Measurements from ENCODE around the gene ADSL. TPM values are rescaled to one million over a fixed set of nuclear protein-coding genes. Genes with fewer than 3 reads are reported as not detected.

Gene ADSL
- total RNA-seq, 2 donors from 2014 or later: 56.6 to 68.8 TPM

DNA sequence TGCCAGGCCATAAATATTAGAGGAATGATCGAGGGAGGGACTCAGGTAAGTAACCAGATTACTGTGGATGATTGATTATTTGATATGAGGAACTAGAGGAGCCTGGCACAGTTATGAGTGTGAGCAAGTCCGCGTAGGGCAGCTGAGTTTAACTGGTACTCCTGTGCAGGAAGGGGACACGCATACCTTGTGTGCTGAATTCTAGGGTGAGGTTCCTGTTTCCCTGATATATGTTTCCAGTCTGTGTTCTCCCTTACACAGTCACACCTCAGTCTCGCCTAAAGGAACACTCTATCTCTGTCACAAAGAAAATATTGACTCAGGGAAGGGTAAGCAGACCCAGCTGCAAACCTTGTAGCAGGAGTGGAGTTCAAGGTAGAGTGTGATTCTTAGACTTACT, 41.4 kb downstream of the ADSL start:
- Histone ChIP-seq H3K4me3 (no peak overlapping the region), H3K27ac (no peak overlapping the region), H3K27me3 (replicated peaks; ENCODE audit: insufficient read depth) (no peaks in the 10 kb centered on the region), H3K9me3 (no peaks in the 10 kb centered on the region), H3K4me1 (ENCODE audit: control insufficient read depth in 1 of 2, low read depth in 2 of 2) (peaks cover 3 to 6% of the 10 kb centered on the region in 2 donors), H3K36me3 (no peaks in the 10 kb centered on the region)
- TF ChIP-seq, protein P1, sequence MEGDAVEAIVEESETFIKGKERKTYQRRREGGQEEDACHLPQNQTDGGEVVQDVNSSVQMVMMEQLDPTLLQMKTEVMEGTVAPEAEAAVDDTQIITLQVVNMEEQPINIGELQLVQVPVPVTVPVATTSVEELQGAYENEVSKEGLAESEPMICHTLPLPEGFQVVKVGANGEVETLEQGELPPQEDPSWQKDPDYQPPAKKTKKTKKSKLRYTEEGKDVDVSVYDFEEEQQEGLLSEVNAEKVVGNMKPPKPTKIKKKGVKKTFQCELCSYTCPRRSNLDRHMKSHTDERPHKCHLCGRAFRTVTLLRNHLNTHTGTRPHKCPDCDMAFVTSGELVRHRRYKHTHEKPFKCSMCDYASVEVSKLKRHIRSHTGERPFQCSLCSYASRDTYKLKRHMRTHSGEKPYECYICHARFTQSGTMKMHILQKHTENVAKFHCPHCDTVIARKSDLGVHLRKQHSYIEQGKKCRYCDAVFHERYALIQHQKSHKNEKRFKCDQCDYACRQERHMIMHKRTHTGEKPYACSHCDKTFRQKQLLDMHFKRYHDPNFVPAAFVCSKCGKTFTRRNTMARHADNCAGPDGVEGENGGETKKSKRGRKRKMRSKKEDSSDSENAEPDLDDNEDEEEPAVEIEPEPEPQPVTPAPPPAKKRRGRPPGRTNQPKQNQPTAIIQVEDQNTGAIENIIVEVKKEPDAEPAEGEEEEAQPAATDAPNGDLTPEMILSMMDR (IDR thresholded peaks at IDR 0.05): no peak
- no peak for ATAC-seq (ENCODE audit: insufficient number of reproducible peaks, low FRiP score, low read depth)
- no peak for DNase-seq (ENCODE audit: low spot score)

DNA sequence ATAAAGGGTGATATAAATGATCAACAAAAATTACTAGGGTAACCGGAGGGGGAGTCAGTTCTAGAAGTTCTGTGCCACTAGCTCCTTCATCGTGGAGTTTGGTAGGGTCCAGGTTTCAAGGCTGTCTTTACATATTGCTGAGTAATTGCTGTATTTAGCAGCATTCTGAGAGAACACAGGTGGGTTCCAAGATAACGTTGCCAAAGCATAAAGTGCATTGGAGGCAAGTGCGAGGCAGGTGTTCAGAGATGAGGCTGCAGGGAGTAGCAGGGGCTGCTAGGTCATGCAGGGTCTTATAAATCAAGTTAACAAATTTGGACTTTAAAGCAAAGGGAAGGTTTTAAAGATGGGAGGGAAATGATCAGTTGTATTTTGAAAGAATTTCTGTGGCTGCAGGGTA, 41.9 kb downstream of the ADSL start:
- H3K4me3 ChIP-seq: no peak overlapping the region
- TF ChIP-seq, protein P1 (IDR thresholded peaks at IDR 0.05): no peak
- H3K4me1 ChIP-seq (ENCODE audit: control insufficient read depth in 1 of 2, low read depth in 2 of 2): peaks cover 3 to 6% of the 10 kb centered on the region in 2 donors
- no peaks in the 10 kb centered on the region for H3K27me3 ChIP-seq (replicated peaks; ENCODE audit: insufficient read depth)
- H3K9me3 ChIP-seq: no peaks in the 10 kb centered on the region
- no peak overlapping the region for H3K27ac ChIP-seq
- DNase-seq (ENCODE audit: low spot score) (no peak), ATAC-seq (ENCODE audit: insufficient number of reproducible peaks, low FRiP score, low read depth) (no peak)
- no peaks in the 10 kb centered on the region for H3K36me3 ChIP-seq

DNA sequence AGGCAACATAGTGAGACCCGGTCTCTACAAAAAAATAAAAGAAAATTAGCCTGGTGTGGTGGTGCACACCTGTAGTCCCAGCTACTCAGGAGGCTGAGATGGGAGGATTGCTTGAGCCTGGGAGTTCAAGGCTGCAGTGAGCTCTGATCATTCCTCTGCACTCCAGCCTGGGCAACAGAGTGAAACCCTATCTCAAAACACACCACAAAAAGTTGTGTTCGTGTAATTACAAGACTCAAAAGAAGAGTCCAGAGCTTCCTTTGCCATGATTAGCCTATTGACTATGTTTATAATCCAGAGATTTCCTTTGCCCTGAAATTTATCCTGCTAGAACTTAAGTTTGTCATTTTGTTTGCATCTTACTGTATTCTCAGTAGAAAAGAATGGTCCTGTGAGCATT, 45.1 kb downstream of the ADSL start:
- TF ChIP-seq, protein P1 (IDR thresholded peaks at IDR 0.05): no peak
- no peak for ATAC-seq (ENCODE audit: insufficient number of reproducible peaks, low FRiP score, low read depth)
- H3K27me3 ChIP-seq (replicated peaks; ENCODE audit: insufficient read depth): no peaks in the 10 kb centered on the region

DNA sequence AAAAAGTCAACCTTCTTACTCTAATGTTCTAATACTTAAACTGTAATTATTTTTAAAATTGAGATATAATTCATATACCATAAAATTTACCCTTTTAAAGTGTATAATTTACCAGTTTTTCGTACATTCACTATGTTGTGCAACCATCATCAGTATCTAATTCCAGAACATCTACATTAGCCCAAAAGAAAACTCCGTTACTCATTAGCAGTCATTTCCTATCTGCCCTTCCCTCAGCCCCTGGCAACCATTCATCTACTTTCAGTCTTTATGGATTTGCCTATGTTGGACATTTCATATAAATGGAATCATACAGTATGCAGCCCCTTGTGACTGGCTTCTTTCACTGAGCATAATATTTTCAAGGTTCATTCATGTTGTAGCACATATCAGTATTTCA, 46.3 kb downstream of the ADSL start:
- Histone ChIP-seq H3K4me3 (no peak overlapping the region), H3K36me3 (peaks cover 3% of the 10 kb centered on the region), H3K4me1 (ENCODE audit: control insufficient read depth in 1 of 2, low read depth in 2 of 2) (no peaks in the 10 kb centered on the region), H3K27ac (no peak overlapping the region), H3K9me3 (no peaks in the 10 kb centered on the region), H3K27me3 (replicated peaks; ENCODE audit: insufficient read depth) (no peaks in the 10 kb centered on the region)
- TF ChIP-seq, protein P1 (IDR thresholded peaks at IDR 0.05): no peak
- ATAC-seq (ENCODE audit: insufficient number of reproducible peaks, low FRiP score, low read depth) (no peak), DNase-seq (ENCODE audit: low spot score) (no peak)

More for the DNA sequence above, 45.1 kb downstream of the ADSL start:
- no peak overlapping the region for H3K27ac ChIP-seq
- no peak for DNase-seq (ENCODE audit: low spot score)
- H3K36me3 ChIP-seq: peaks cover 3% of the 10 kb centered on the region
- H3K4me3 ChIP-seq: no peak overlapping the region
- no peaks in the 10 kb centered on the region for H3K4me1 ChIP-seq (ENCODE audit: control insufficient read depth in 1 of 2, low read depth in 2 of 2)
- H3K9me3 ChIP-seq: no peaks in the 10 kb centered on the region

DNA sequence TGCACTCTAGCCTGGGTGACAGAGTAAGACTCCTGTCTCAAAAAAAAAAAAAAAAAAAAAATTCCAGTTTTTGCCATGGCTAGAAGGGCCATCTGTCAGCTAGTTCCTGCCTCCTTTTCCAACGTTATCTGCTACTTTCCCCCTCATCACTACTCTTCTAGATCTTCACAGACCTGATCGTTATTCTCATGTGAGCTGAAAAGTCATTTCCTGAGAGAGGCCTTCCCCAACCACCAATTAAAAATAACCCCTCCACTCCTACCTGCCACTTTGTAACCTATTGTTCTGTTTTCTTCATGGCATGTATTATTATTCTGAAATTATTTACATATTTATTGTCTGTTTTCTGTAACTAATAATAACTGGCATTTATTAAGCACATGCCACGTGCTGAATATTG, 48.3 kb downstream of the ADSL start:
- Histone ChIP-seq H3K4me1 (ENCODE audit: control insufficient read depth in 1 of 2, low read depth in 2 of 2) (peaks cover 0 to under 1% of the 10 kb centered on the region in 2 donors), H3K27me3 (replicated peaks; ENCODE audit: insufficient read depth) (no peaks in the 10 kb centered on the region), H3K9me3 (no peaks in the 10 kb centered on the region), H3K4me3 (no peak overlapping the region), H3K27ac (no peak overlapping the region), H3K36me3 (peaks cover 6% of the 10 kb centered on the region)
- TF ChIP-seq, protein P1 (IDR thresholded peaks at IDR 0.05): no peak
- DNase-seq (ENCODE audit: low spot score) (no peak), ATAC-seq (ENCODE audit: insufficient number of reproducible peaks, low FRiP score, low read depth) (no peak)
